PC-9 (cell line): ENCODE data around the gene LIX1L. TPM values are rescaled to one million over a fixed set of nuclear protein-coding genes. Genes with fewer than 3 reads are reported as not detected.
A peak's percentile ranks its signal among the peaks of the same experiment; 100 is the strongest.

Experiments
- BruUV-seq: library from RNA; stranded (reverse); fragments of 400-500 nt; replicated peaks from 2 replicates; lab custom pipeline; 2021; lab: Mats Ljungman, UMichigan
- CTCF ChIA-PET: fragments of 300-600 bp; sonication (Branson Sonifier 250); formaldehyde crosslinking; loops from one replicate; lab custom pipeline; 2022; ENCODE audit warnings: antibody characterized with exemption; lab: Charles Lee
- POLR2A ChIA-PET: fragments of 300-600 bp; sonication (Branson Sonifier 250); formaldehyde crosslinking; loops from one replicate; lab custom pipeline; 2022; ENCODE audit warnings: antibody characterized with exemption; ENCODE audit not compliant: unreplicated experiment; lab: Charles Lee
- DNase-seq, 2 experiments: peaks; one replicate each; pipeline versions ENCODE4 v3.0.0 to v3.0.0-alpha.2; 2015 to 2022; ENCODE audit warnings: mixed read lengths in 1 of 2
- H2AFZ ChIP-seq: fragments of 200-600 bp; sonication (generic); 2 replicates; pipeline ENCODE4 v1.8.1; 2017; ENCODE audit warnings: antibody characterized with exemption
- H3F3A ChIP-seq: fragments of 200-600 bp; sonication (generic); 2 replicates; pipeline ENCODE4 v1.8.1; 2017; ENCODE audit warnings: antibody characterized with exemption, mild to moderate bottlenecking, low read depth; ENCODE audit not compliant: insufficient read depth
- H3K27ac ChIP-seq: fragments of 200-600 bp; sonication (generic); 2 replicates; pipeline ENCODE4 v1.6.1; 2016; ENCODE audit warnings: mixed run types
- H3K27me3 ChIP-seq: fragments of 200-600 bp; sonication (generic); 2 replicates; pipeline ENCODE4 v1.6.1; 2016; ENCODE audit warnings: low read depth, mixed run types; ENCODE audit not compliant: insufficient read depth
- H3K36me3 ChIP-seq: fragments of 200-600 bp; sonication (generic); 2 replicates; pipeline ENCODE4 v1.6.1; 2016; ENCODE audit warnings: low read depth, mixed run types
- H3K4me1 ChIP-seq: fragments of 200-600 bp; sonication (generic); replicated peaks from 2 replicates; pipeline ENCODE4 v1.6.1; 2016; ENCODE audit warnings: mixed run types; ENCODE audit not compliant: insufficient read depth
- H3K4me2 ChIP-seq: fragments of 200-600 bp; sonication (generic); 2 replicates; pipeline ENCODE4 v1.6.1; 2017; ENCODE audit warnings: mixed run types
- H3K4me3 ChIP-seq: fragments of 200-600 bp; sonication (generic); 2 replicates; pipeline ENCODE4 v1.6.1; 2016; ENCODE audit warnings: mixed run types
- H3K79me2 ChIP-seq: fragments of 200-600 bp; sonication (generic); 2 replicates; pipeline ENCODE4 v1.6.1; 2017; ENCODE audit warnings: low read depth, mixed run types
- H3K9me2 ChIP-seq: fragments of 200-600 bp; sonication (generic); 2 replicates; pipeline ENCODE4 v1.8.1; 2017; ENCODE audit warnings: mild to moderate bottlenecking; ENCODE audit not compliant: insufficient read depth
- H3K9me3 ChIP-seq: fragments of 200-600 bp; sonication (generic); 2 replicates; pipeline ENCODE4 v1.8.1; 2016; ENCODE audit warnings: low read depth; ENCODE audit not compliant: insufficient read depth
- H4K20me1 ChIP-seq: fragments of 200-600 bp; sonication (generic); 2 replicates; pipeline ENCODE4 v1.8.1; 2017; ENCODE audit not compliant: insufficient read depth
- CTCF ChIP-seq: fragments of 200-600 bp; sonication (generic); conservative IDR thresholded peaks from 2 replicates; pipeline ENCODE4 v1.6.1; 2017; ENCODE audit warnings: mixed run types, antibody characterized with exemption, mild to moderate bottlenecking, moderate library complexity
- EZH2 ChIP-seq: fragments of 200-600 bp; sonication (generic); IDR thresholded peaks from 2 replicates; pipeline ENCODE4 v1.8.0; 2017; ENCODE audit warnings: antibody characterized with exemption, low read depth
- intact Hi-C: fragments of 100-400 bp; cut with micrococcal nuclease; formaldehyde crosslinking; loops from one replicate; pipeline ENCODE4 v1.10.0; 2022; ENCODE audit not compliant: unreplicated experiment
- total RNA-seq: library from RNA; stranded (reverse); gene quantifications from 2 replicates; pipeline ENCODE4 v1.2.3, GENCODE V29; 2021

LIX1L gene
- total RNA-seq, 1 experiment from 2014 or later = 0.48 TPM

GRCh38 chr1:145927916-145928643 is 29.7 kb downstream of the LIX1L start:
- Histone ChIP-seq H2AFZ (peak overlapping the region; percentile 87), H3K9me2 (no peaks in the 10 kb centered on the region; the same call in 1 of the 2 replicates), H4K20me1 (no peaks in the 10 kb centered on the region; the same call in 1 of the 2 replicates), H3K27ac (peak overlapping the region; percentile 84), H3K4me2 (peak overlapping the region; percentile 93), H3K27me3 (no peaks in the 10 kb centered on the region), H3K9me3 (no peaks in the 10 kb centered on the region), H3K36me3 (peaks cover 12% of the 10 kb centered on the region), H3K79me2 (peaks cover 28% of the 10 kb centered on the region), H3K4me3 (peak overlapping the region; percentile 97), H3F3A (peaks cover 22% of the 10 kb centered on the region; the same call in 1 of the 2 replicates), H3K4me1 (peaks cover 16% of the 10 kb centered on the region)
- CTCF ChIA-PET = interaction anchor here (0.6 to 2.2 kb wide), 5 partner anchors 15 to 83 kb away, joined by 3 to 8 read pairs (median 3); partner anchors contain the start of gene NUDT17
- POLR2A ChIA-PET = interaction anchor here (0.5 to 1.1 kb wide), 7 partner anchors 9 to 79 kb away, joined by 3 to 14 read pairs (median 4); partner anchors contain the start of genes LIX1L, PEX11B and PIAS3
- TF ChIP-seq EZH2 = no peak
- no peak for TF ChIP-seq CTCF
- TSS peak; percentile 94 for BruUV-seq
- intact Hi-C loops = loop anchor here (5.0 kb wide), 1 partner anchor 109 kb away; no protein-coding TSS in a partner anchor
- no peak for DNase-seq

GRCh38 chr1:145927063-145927886 is 30.5 kb downstream of the LIX1L start, which contains the start of gene RBM8A:
Gene RBM8A, minus strand, starts transcription at chr1:145927484. Its CDS starts 58 bp downstream, at chr1:145927426.
- POLR2A ChIA-PET = interaction anchor here (0.5 to 1.1 kb wide), 9 partner anchors 8 to 81 kb away, joined by 3 to 14 read pairs (median 4); partner anchors contain the start of genes LIX1L, PEX11B and PIAS3
- peak; percentile 88 to 96 for DNase-seq
- H3K27me3 ChIP-seq = no peaks in the 10 kb centered on the region
- no peaks in the 10 kb centered on the region; the same call in 1 of the 2 replicates for H3K9me2 ChIP-seq
- peak within 1 kb of the TSS; percentile 84 for H3K27ac ChIP-seq
- CTCF ChIA-PET = interaction anchor here (0.6 to 2.2 kb wide), 6 partner anchors 14 to 82 kb away, joined by 3 to 8 read pairs (median 3); partner anchors contain the start of genes ANKRD34A, NUDT17 and POLR3GL
- peak within 1 kb of the TSS; percentile 97 for H3K4me3 ChIP-seq
- peaks cover 28% of the 10 kb centered on the region for H3K79me2 ChIP-seq
- H3K9me3 ChIP-seq = no peaks in the 10 kb centered on the region
- no TSS peak for BruUV-seq
- peak within 1 kb of the TSS; percentile 87 for H2AFZ ChIP-seq
- no peaks in the 10 kb centered on the region; the same call in 1 of the 2 replicates for H4K20me1 ChIP-seq
- peaks cover 16% of the 10 kb centered on the region for H3K4me1 ChIP-seq
- peaks cover 30% of the 10 kb centered on the region for H3F3A ChIP-seq
- H3K36me3 ChIP-seq = peaks cover 14% of the 10 kb centered on the region
- peak within 1 kb of the TSS; percentile 93 for H3K4me2 ChIP-seq
- peak; percentile 87 for TF ChIP-seq CTCF
- no peak for TF ChIP-seq EZH2
- intact Hi-C loops = loop anchor here (5.0 kb wide), 1 partner anchor 110 kb away; no protein-coding TSS in a partner anchor

- ChIA-PET POLR2A (interaction anchor here (0.5 to 0.6 kb wide), 3 partner anchors 21 to 109 kb away, joined by 3 to 8 read pairs (median 3); no protein-coding TSS in a partner anchor), CTCF (interaction anchor here (1.9 to 2.2 kb wide), 2 partner anchors 35 to 36 kb away, joined by 7 to 8 read pairs; no protein-coding TSS in a partner anchor)
- intact Hi-C loops = loop anchor here (5.0 kb wide), 1 partner anchor 111 kb away; no protein-coding TSS in a partner anchor
- Histone ChIP-seq H3K4me2 (peak overlapping the region; percentile 93), H3K4me3 (peak overlapping the region; percentile 97), H3K27me3 (no peaks in the 10 kb centered on the region), H3K27ac (peak overlapping the region; percentile 84), H2AFZ (peak overlapping the region; percentile 87), H3K79me2 (peaks cover 28% of the 10 kb centered on the region), H3K36me3 (peaks cover 14% of the 10 kb centered on the region), H4K20me1 (no peaks in the 10 kb centered on the region; the same call in 1 of the 2 replicates), H3K9me2 (no peaks in the 10 kb centered on the region; the same call in 1 of the 2 replicates), H3F3A (peaks cover 34% of the 10 kb centered on the region), H3K4me1 (peaks cover 16% of the 10 kb centered on the region), H3K9me3 (no peaks in the 10 kb centered on the region)
- DNase-seq = no peak
- TF ChIP-seq CTCF (no peak), EZH2 (no peak)
- no TSS peak for BruUV-seq
Measured at GRCh38 chr1:145926686-145927062, 31.1 kb downstream of the LIX1L start.
